ENCODE measurements around the gene DNAJC5. TPM values are rescaled to one million over a fixed set of nuclear protein-coding genes. Genes with fewer than 3 reads are reported as not detected.

Gene DNAJC5
- total and polyA plus RNA-seq, 2 donors from 2014 or later = 24.4 to 52.3 TPM

DNA sequence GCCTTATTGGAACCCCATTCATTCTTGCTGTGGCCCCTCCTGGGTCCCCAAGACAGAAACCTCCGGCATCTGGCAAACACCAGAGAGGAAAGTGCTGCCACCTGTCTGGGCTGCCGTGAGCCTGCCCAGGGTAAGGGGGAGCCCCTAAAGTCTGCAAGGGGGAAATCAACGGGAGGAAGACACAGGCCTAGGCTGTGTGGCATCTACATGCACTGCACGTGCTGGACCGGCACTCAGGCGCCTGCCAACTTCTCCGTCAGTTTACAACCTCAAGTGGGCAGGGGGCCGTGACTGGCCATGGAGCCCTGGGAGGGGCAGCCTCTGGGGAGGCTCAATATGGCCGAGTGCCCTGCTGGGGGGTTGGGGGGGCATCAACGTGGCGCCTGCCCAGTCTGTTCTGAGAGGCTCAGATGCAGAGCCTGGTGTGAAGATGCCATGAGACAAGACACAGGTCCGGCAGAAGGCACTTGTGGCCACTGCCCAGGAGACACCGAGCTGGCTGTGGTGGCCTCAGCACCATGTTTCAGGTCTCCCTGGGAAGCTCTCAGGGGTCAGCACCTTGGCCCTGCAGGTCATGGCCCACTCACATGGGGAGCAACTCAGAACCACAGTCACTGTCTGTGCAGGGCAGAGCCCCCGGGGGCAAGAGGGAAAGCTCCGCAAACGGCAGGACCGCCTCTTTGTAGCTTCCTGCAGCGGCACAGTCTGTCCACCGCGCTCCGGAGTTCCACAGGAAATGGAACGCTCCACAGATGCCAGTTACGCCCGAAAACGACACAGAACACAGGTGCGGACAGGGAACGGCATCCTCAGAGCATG lies 52.9 kb downstream of the DNAJC5 start:
- H3K9me3 ChIP-seq (ENCODE audit: control insufficient read depth in 2 of 3, insufficient read depth in 1 of 3, low read length in 3 of 3) = no peaks in the 10 kb centered on the region
- no peak for TF ChIP-seq CTCF (IDR thresholded peaks at IDR 0.05; ENCODE audit: borderline replicate concordance, extremely low read depth, insufficient read depth)
- intact Hi-C loops (cut with DNase I) = no loop called here
- peak overlapping the region in 1 of 2 donors; percentile 95 for H3K27ac ChIP-seq (ENCODE audit: low read depth in 2 of 2, low read length in 2 of 2)
- H3K36me3 ChIP-seq (ENCODE audit: control insufficient read depth in 2 of 3, insufficient read depth in 3 of 3, low read length in 3 of 3) = peaks cover 0 to 17% (median 7%) of the 10 kb centered on the region in 3 donors
- H3K9ac ChIP-seq (ENCODE audit: low read length in 3 of 3) = no peak overlapping the region
- H3K4me3 ChIP-seq (ENCODE audit: low read length in 3 of 3) = no peak overlapping the region
- FAIRE-seq = no peak
- H3K27me3 ChIP-seq (ENCODE audit: control insufficient read depth, insufficient read depth, low read length) = no peaks in the 10 kb centered on the region
- DNase-seq = peak in 1 of 5 donors; percentile 82
- H3K4me1 ChIP-seq (ENCODE audit: control insufficient read depth in 2 of 3, insufficient read depth in 2 of 3, low read depth in 1 of 3, low read length in 3 of 3) = peaks cover 4 to 43% (median 14%) of the 10 kb centered on the region in 3 donors

GRCh38 chr20:63950701-63951397 lies 55.9 kb downstream of the DNAJC5 start:
- H3K9me3 ChIP-seq (ENCODE audit: control insufficient read depth in 2 of 3, insufficient read depth in 1 of 3, low read length in 3 of 3) = no peaks in the 10 kb centered on the region
- DNase-seq = peak in 1 of 5 donors; percentile 77
- H3K27me3 ChIP-seq (ENCODE audit: control insufficient read depth, insufficient read depth, low read length) = no peaks in the 10 kb centered on the region
- peak overlapping the region; percentile 53 to 57 for H3K27ac ChIP-seq (ENCODE audit: low read depth in 2 of 2, low read length in 2 of 2)
- H3K9ac ChIP-seq (ENCODE audit: low read length in 3 of 3) = no peak overlapping the region
- FAIRE-seq = no peak
- no peak overlapping the region for H3K4me3 ChIP-seq (ENCODE audit: low read length in 3 of 3)
- no peaks in the 10 kb centered on the region for H3K36me3 ChIP-seq (ENCODE audit: control insufficient read depth in 2 of 3, insufficient read depth in 3 of 3, low read length in 3 of 3)
- peaks cover 4 to 59% (median 14%) of the 10 kb centered on the region in 3 donors for H3K4me1 ChIP-seq (ENCODE audit: control insufficient read depth in 2 of 3, insufficient read depth in 2 of 3, low read depth in 1 of 3, low read length in 3 of 3)
- TF ChIP-seq CTCF (IDR thresholded peaks at IDR 0.05; ENCODE audit: borderline replicate concordance, extremely low read depth, insufficient read depth) = no peak
- intact Hi-C loops (cut with DNase I) = no loop called here

GRCh38 chr20:63951398-63952209 lies 56.7 kb downstream of the DNAJC5 start:
- DNase-seq (peak in 1 of 5 donors; percentile 81), FAIRE-seq (no peak)
- Histone ChIP-seq H3K9ac (ENCODE audit: low read length in 3 of 3) (peak overlapping the region in 1 of 3 donors; percentile 26), H3K27me3 (ENCODE audit: control insufficient read depth, insufficient read depth, low read length) (no peaks in the 10 kb centered on the region), H3K4me3 (ENCODE audit: low read length in 3 of 3) (no peak overlapping the region), H3K4me1 (ENCODE audit: control insufficient read depth in 2 of 3, insufficient read depth in 2 of 3, low read depth in 1 of 3, low read length in 3 of 3) (peaks cover 4 to 59% (median 14%) of the 10 kb centered on the region in 3 donors), H3K27ac (ENCODE audit: low read depth in 2 of 2, low read length in 2 of 2) (peak overlapping the region; percentile 37 to 57), H3K36me3 (ENCODE audit: control insufficient read depth in 2 of 3, insufficient read depth in 3 of 3, low read length in 3 of 3) (no peaks in the 10 kb centered on the region), H3K9me3 (ENCODE audit: control insufficient read depth in 2 of 3, insufficient read depth in 1 of 3, low read length in 3 of 3) (no peaks in the 10 kb centered on the region)
- TF ChIP-seq CTCF (IDR thresholded peaks at IDR 0.05; ENCODE audit: borderline replicate concordance, extremely low read depth, insufficient read depth) = no peak
- intact Hi-C loops (cut with DNase I) = no loop called here

Measured in kidney (tissue), 14 donors.